Sigmoid colon (tissue), 7 donors: ENCODE measurements around the gene KYNU. TPM values are rescaled to one million over a fixed set of nuclear protein-coding genes. Genes with fewer than 3 reads are reported as not detected.
A peak's percentile ranks its signal among the peaks of the same experiment; 100 is the strongest.

Experiments used
- DNase-seq: peaks from one replicate; pipeline ENCODE4 v3.0.0-alpha.2; 2019
- H3K27ac ChIP-seq, 4 donors: fragments of 200-600 bp; sonication (generic); one replicate each; pipeline ENCODE4 v1.5.1; 2016 to 2019; ENCODE audit warnings: mild to moderate bottlenecking in 1 of 4
- H3K27me3 ChIP-seq, 3 donors: fragments of 200-600 bp; sonication (generic); one replicate each; pipeline ENCODE4 v1.5.1; 2019; ENCODE audit warnings: mild to moderate bottlenecking in 1 of 3
- H3K36me3 ChIP-seq, 4 donors: fragments of 200-600 bp; sonication (generic); one replicate each; pipeline ENCODE4 v1.5.1; 2016 to 2019
- H3K4me1 ChIP-seq, 4 donors: fragments of 200-600 bp; sonication (generic); one replicate each; pipeline ENCODE4 v1.5.1; 2017 to 2019
- H3K4me3 ChIP-seq, 4 donors: fragments of 200-600 bp; sonication (generic); one replicate each; pipeline ENCODE4 v1.5.1; 2017 to 2019; ENCODE audit warnings: mild to moderate bottlenecking in 2 of 4, moderate library complexity in 1 of 4
- H3K9me3 ChIP-seq, 4 donors: fragments of 200-600 bp in 3 of 4; sonication (generic) in 3 of 4; one replicate each; pipeline versions ENCODE4 v1.5.1 to v1.6.1; 2013 to 2019
- EP300 ChIP-seq, 4 donors: sonication (generic); formaldehyde crosslinking; IDR thresholded peaks; one replicate each; pipeline ENCODE4 v1.6.1; 2017; ENCODE audit warnings: antibody characterized with exemption in 4 of 4
- POLR2A ChIP-seq, 2 donors: fragments of 450-650 bp; IDR thresholded peaks; one replicate each; pipeline ENCODE4 v1.6.1; 2016; ENCODE audit warnings: antibody characterized with exemption in 2 of 2, mild to moderate bottlenecking in 2 of 2, moderate library complexity in 2 of 2
- POLR2AphosphoS5 ChIP-seq, 4 donors: sonication (generic); formaldehyde crosslinking; IDR thresholded peaks; one replicate each; pipeline ENCODE4 v1.6.1; 2017; ENCODE audit warnings: antibody characterized with exemption in 4 of 4
- WGBS, 2 donors: extraction: QIAGEN DNeasy Blood & Tissue Kit; methylation state at CpG; one replicate each; pipeline ENCODE4 v1.1.7; 2013; 5-methylcytosine and 5-hydroxymethylcytosine counted together
- intact Hi-C: fragments of 100-400 bp; cut with DNase I; formaldehyde crosslinking; loops from one replicate; pipeline ENCODE4 v1.15.1; 2023
- polyA plus RNA-seq, 3 donors: library from polyadenylated mRNA; stranded (reverse); fragments of 200-250 nt; gene quantifications; one replicate each; pipeline ENCODE4 v1.2.3, GENCODE V29; 2013
- total RNA-seq, 4 donors: library from RNA; depleted of rRNA; stranded (reverse); fragments of >200 nt; gene quantifications; one replicate each; pipeline ENCODE4 v1.1.0, GENCODE V29; 2016
- TF ChIP-seq, protein P1 (sequence below), 4 experiments: fragments of 450-650 bp in 3 of 4; fragments of 200-600 bp in 1 of 4; IDR thresholded peaks; one replicate each; pipeline ENCODE4 v1.5.1; 2016 to 2019; ENCODE audit warnings: antibody characterized with exemption in 4 of 4, mild to moderate bottlenecking in 3 of 4, moderate library complexity in 2 of 4
- donor health status: healthy with polysubstance abuse.
- donor health status: Bipolar disorder and iron deficiency.
- donor health status: healthy.

Gene KYNU
- 1 to 10 TPM; 1.1 to 2.3 (median 1.8) TPM for total RNA-seq
- 1 to 10 TPM; 1.2 to 4.6 (median 3.9) TPM for polyA plus RNA-seq

DNA sequence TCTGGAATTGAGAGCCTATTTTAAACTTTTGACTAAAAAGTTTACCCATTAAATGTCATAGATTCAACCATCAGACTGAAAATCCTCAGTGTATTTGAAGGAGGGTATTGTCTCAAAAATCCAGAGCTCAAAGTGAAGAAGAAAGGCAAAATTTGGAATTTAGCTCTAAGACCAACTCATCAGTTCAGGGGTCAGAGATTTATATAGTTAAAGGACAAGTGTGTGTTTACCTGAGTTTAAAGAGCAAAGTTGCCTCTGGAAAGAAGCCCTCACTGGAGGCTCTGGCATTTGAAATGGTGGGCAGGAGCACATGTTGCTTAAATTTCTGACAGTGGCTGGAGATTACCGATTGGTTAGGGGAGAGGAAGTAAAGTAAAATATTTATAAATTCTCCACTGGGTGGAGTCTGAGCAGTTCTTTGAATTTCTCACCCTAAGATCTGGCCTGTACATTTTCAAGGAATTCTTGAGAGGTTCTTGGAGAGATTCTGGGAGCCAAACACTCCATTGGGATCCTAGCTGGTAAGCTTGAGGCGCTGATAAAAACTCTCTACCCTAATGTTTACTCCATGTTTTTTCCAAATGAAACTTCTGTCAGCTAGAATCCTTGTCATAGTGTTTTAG lies at the start of gene KYNU:
Gene KYNU (plus strand): TSS at position 449 of the 623 bp plus-strand sequence. CDS start 7,704 bp downstream, outside the sequence.
- no peaks in the 10 kb centered on the region for H3K4me1 ChIP-seq
- 60 to 62% methylated on average over 2 of the region's 2 CpGs for WGBS, 2 donors
- H3K27ac ChIP-seq = peak within 1 kb of the TSS in 1 of 4 donors; percentile 20
- no peak for DNase-seq
- H3K27me3 ChIP-seq = no peaks in the 10 kb centered on the region
- H3K36me3 ChIP-seq = no peaks in the 10 kb centered on the region
- intact Hi-C loops = no loop called here
- no peak for TF ChIP-seq POLR2AphosphoS5 (IDR thresholded peaks at IDR 0.05)
- TF ChIP-seq POLR2A (IDR thresholded peaks at IDR 0.05) = no peak
- no peak for TF ChIP-seq EP300 (IDR thresholded peaks at IDR 0.05)
- TF ChIP-seq, protein P1, sequence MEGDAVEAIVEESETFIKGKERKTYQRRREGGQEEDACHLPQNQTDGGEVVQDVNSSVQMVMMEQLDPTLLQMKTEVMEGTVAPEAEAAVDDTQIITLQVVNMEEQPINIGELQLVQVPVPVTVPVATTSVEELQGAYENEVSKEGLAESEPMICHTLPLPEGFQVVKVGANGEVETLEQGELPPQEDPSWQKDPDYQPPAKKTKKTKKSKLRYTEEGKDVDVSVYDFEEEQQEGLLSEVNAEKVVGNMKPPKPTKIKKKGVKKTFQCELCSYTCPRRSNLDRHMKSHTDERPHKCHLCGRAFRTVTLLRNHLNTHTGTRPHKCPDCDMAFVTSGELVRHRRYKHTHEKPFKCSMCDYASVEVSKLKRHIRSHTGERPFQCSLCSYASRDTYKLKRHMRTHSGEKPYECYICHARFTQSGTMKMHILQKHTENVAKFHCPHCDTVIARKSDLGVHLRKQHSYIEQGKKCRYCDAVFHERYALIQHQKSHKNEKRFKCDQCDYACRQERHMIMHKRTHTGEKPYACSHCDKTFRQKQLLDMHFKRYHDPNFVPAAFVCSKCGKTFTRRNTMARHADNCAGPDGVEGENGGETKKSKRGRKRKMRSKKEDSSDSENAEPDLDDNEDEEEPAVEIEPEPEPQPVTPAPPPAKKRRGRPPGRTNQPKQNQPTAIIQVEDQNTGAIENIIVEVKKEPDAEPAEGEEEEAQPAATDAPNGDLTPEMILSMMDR (IDR thresholded peaks at IDR 0.05) = no peak
- H3K4me3 ChIP-seq = peak within 1 kb of the TSS in 2 of 4 donors; percentile 0 to 13
- H3K9me3 ChIP-seq = no peaks in the 10 kb centered on the region

DNA sequence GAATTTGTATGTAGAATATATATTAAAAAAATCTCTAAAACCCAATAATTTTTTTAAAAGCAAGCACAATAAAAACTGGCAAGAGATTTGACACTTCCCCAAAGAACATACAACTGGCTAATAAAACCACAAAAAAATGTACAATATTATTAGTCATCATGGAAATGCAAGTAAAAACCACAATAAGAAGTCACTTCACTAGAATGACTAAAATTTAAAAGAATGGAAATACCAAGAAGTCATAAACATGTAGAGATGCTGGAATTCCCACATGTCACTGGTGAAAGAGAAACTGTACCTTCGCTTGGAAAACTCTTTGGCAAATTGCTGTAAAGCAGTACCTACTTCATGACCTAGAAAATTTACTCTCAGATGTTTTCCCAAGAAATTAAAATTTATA lies 43.4 kb upstream of the KYNU start:
- intact Hi-C loops = no loop called here
- H3K4me1 ChIP-seq = no peaks in the 10 kb centered on the region

DNA sequence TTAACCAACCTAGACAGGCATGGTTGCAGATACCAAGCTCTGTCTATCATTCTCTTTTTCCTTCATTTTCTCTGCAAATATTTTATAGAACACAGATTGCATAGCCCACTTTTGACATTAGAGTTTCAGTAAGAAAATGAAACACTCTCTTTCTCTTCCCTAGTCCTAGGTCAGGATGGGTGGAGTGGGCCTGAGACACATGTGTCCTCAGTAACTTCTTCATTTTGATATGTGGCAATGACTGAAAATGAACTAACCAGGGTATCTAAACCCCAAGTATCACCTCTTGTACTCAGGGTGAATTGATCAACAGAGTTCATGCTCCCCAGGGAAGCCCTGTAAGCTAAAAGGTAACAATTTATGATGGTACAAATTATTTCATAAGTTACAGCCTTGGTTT lies 37.0 kb upstream of the KYNU start:
- Histone ChIP-seq H3K9me3 (no peaks in the 10 kb centered on the region), H3K4me1 (no peaks in the 10 kb centered on the region), H3K4me3 (no peak overlapping the region), H3K36me3 (no peaks in the 10 kb centered on the region), H3K27ac (no peak overlapping the region), H3K27me3 (no peaks in the 10 kb centered on the region)
- DNase-seq = no peak
- TF ChIP-seq, protein P1 (IDR thresholded peaks at IDR 0.05) = no peak
- TF ChIP-seq POLR2A (IDR thresholded peaks at IDR 0.05) (no peak), POLR2AphosphoS5 (IDR thresholded peaks at IDR 0.05) (no peak)
- intact Hi-C loops = no loop called here

More for the DNA sequence above, 43.4 kb upstream of the KYNU start:
- no peaks in the 10 kb centered on the region for H3K36me3 ChIP-seq
- no peak for DNase-seq
- TF ChIP-seq, protein P1 (IDR thresholded peaks at IDR 0.05) = no peak
- TF ChIP-seq POLR2AphosphoS5 (IDR thresholded peaks at IDR 0.05) (no peak), POLR2A (IDR thresholded peaks at IDR 0.05) (no peak), EP300 (IDR thresholded peaks at IDR 0.05) (no peak)
- no peak overlapping the region for H3K27ac ChIP-seq
- H3K4me3 ChIP-seq = no peak overlapping the region
- 71 to 82% methylated on average over 1 of the region's 1 CpG for WGBS, 2 donors
- H3K27me3 ChIP-seq = no peaks in the 10 kb centered on the region
- no peaks in the 10 kb centered on the region for H3K9me3 ChIP-seq

DNA sequence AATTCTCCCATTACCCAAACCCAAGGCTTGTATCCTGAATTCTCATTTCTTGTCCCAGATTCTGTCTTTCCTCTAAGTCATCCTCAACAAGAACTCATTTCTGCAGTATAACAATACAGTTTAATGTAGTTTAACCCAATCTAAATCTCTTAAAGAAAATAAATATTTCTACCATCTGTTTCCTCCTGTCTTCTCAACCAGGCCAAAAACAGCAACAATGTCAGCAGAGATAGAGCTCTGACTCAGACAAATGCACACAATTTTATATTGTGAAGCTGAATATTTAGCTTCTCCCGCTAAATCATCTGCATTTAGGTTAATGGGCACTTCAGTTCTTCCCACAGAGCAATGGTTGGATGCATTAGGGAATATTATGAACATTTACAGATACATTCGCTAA lies 35.7 kb upstream of the KYNU start:
- 89 to 90% methylated on average over 2 of the region's 2 CpGs for WGBS, 2 donors
- no peak overlapping the region for H3K4me3 ChIP-seq
- no peaks in the 10 kb centered on the region for H3K36me3 ChIP-seq
- H3K9me3 ChIP-seq = no peaks in the 10 kb centered on the region
- intact Hi-C loops = no loop called here
- no peak overlapping the region for H3K27ac ChIP-seq
- TF ChIP-seq POLR2AphosphoS5 (IDR thresholded peaks at IDR 0.05) = no peak
- TF ChIP-seq EP300 (IDR thresholded peaks at IDR 0.05) = no peak
- TF ChIP-seq, protein P1 (IDR thresholded peaks at IDR 0.05) = no peak
- no peak for TF ChIP-seq POLR2A (IDR thresholded peaks at IDR 0.05)
- DNase-seq = no peak
- no peaks in the 10 kb centered on the region for H3K4me1 ChIP-seq
- no peaks in the 10 kb centered on the region for H3K27me3 ChIP-seq

DNA sequence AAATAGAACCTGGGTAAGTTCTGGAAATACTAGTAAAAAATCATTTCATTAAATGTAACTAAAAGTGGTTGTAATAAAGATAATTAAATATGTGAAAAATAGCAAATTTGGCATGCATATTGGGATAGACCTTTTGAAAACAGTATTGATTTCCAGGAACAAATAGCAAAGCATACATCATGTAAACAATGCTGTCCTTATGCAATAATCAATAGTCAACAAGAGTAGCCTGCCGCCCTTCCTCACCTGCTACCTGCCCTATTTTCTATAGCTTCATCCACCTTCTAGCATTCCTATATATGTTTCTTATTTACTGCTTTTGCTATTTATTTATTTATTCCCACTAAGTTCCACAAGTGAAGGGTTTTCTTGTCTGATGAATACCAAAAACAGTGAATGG lies 35.1 kb upstream of the KYNU start:
- 94 to 97% methylated on average over 1 of the region's 1 CpG for WGBS, 2 donors
- Histone ChIP-seq H3K4me1 (no peaks in the 10 kb centered on the region), H3K9me3 (no peaks in the 10 kb centered on the region), H3K4me3 (no peak overlapping the region), H3K27ac (no peak overlapping the region), H3K27me3 (no peaks in the 10 kb centered on the region), H3K36me3 (no peaks in the 10 kb centered on the region)
- intact Hi-C loops = no loop called here
- DNase-seq = no peak
- TF ChIP-seq, protein P1 (IDR thresholded peaks at IDR 0.05) = no peak
- TF ChIP-seq POLR2AphosphoS5 (IDR thresholded peaks at IDR 0.05) = no peak
- TF ChIP-seq EP300 (IDR thresholded peaks at IDR 0.05) = no peak
